Stomach (tissue), 9 donors: ENCODE results near the gene CPA5. TPM values are rescaled to one million over a fixed set of nuclear protein-coding genes. Genes with fewer than 3 reads are reported as not detected.
"Not testable (repeated sequence)": the region's sequence is repeated elsewhere in the genome, so short reads cannot be mapped to it uniquely, and the experiment has no call there.

Experiments used
- DNase-seq, 2 donors: peaks; one replicate each; pipeline versions ENCODE4 v3.0.0 to v3.0.0-alpha.2; 2013 to 2019
- H3K27ac ChIP-seq, 5 donors: fragments of 200-600 bp in 4 of 5; sonication (generic) in 4 of 5; one replicate each; pipeline ENCODE4 v1.5.1; 2013 to 2019; ENCODE audit warnings: mild to moderate bottlenecking in 1 of 5, moderate library complexity in 1 of 5
- H3K27me3 ChIP-seq, 3 donors: fragments of 200-600 bp; sonication (generic); one replicate each; pipeline ENCODE4 v1.5.1; 2017 to 2019; ENCODE audit warnings: mixed run types in 1 of 3
- H3K36me3 ChIP-seq, 4 donors: fragments of 200-600 bp; sonication (generic); 1 replicate in 3 of 4; 2 replicates in 1 of 4; pipeline ENCODE4 v1.5.1; 2016 to 2019
- H3K4me1 ChIP-seq, 4 donors: fragments of 200-600 bp; sonication (generic); one replicate each; pipeline ENCODE4 v1.5.1; 2016 to 2019
- H3K4me3 ChIP-seq, 4 donors: fragments of 200-600 bp; sonication (generic) in 3 of 4; one replicate each; pipeline ENCODE4 v1.5.1; 2016 to 2019; ENCODE audit warnings: mild to moderate bottlenecking in 1 of 4
- H3K9me3 ChIP-seq, 4 donors: fragments of 200-600 bp; sonication (generic); one replicate each; pipeline ENCODE4 v1.5.1; 2016 to 2019
- CTCF ChIP-seq, 7 experiments: fragments of 450-650 bp in 4 of 7; fragments of 200-600 bp in 3 of 7; sonication (generic) in 3 of 7; IDR thresholded peaks; one replicate each; pipeline ENCODE4 v1.5.1; 2016 to 2019; ENCODE audit warnings: antibody characterized with exemption in 7 of 7, control low read depth in 2 of 7, mild to moderate bottlenecking in 1 of 7
- EP300 ChIP-seq: sonication (generic); formaldehyde crosslinking; IDR thresholded peaks from one replicate; pipeline ENCODE4 v1.6.1; 2017; ENCODE audit warnings: antibody characterized with exemption
- POLR2A ChIP-seq, 4 donors: fragments of 450-650 bp; IDR thresholded peaks; one replicate each; pipeline ENCODE4 v1.6.1; 2016; ENCODE audit warnings: antibody characterized with exemption in 4 of 4, control low read depth in 2 of 4, mild to moderate bottlenecking in 1 of 4, moderate library complexity in 1 of 4
- POLR2AphosphoS5 ChIP-seq, 3 donors: sonication (generic); formaldehyde crosslinking; IDR thresholded peaks; one replicate each; pipeline ENCODE4 v1.6.1; 2016; ENCODE audit warnings: antibody characterized with exemption in 3 of 3
- WGBS, 5 donors: extraction: QIAGEN DNeasy Blood & Tissue Kit in 3 of 5; methylation state at CpG; one replicate each; pipeline versions ENCODE4 v1.1.5 to v1.1.7; 2013 to 2018; 5-methylcytosine and 5-hydroxymethylcytosine counted together
- intact Hi-C: fragments of 100-400 bp; cut with DNase I; formaldehyde crosslinking; loops from one replicate; pipeline ENCODE4 v1.15.1; 2023; ENCODE audit warnings: low total_unique reads
- polyA plus RNA-seq, 3 donors: library from polyadenylated mRNA; stranded (reverse); fragments of 200-250 nt; gene quantifications; one replicate each; pipeline ENCODE4 v1.2.3, GENCODE V29; 2013
- total RNA-seq, 5 donors: library from RNA; depleted of rRNA; stranded (reverse); fragments of >200 nt; gene quantifications; one replicate each; pipeline versions ENCODE4 v1.1.0 to v1.2.3, GENCODE V29; 2014 to 2016
- donor health status: healthy with polysubstance abuse.
- donor health status: Bipolar disorder and iron deficiency.
- donor health status: healthy.

Gene CPA5
- total and polyA plus RNA-seq, 8 donors = 0.48 TPM; not detected in 7

GRCh38 chr7:130305433-130306042 is 39.1 kb upstream of the CPA5 start:
- no peaks in the 10 kb centered on the region for H3K36me3 ChIP-seq
- intact Hi-C loops = no loop called here
- DNase-seq = peak in 1 of 2 donors; percentile 31
- no peaks in the 10 kb centered on the region for H3K4me1 ChIP-seq
- WGBS, 5 donors = 78 to 84% (median 81%) methylated on average over 21 of the region's 21 CpGs
- no peak overlapping the region for H3K27ac ChIP-seq
- H3K27me3 ChIP-seq = no peaks in the 10 kb centered on the region
- no peaks in the 10 kb centered on the region for H3K9me3 ChIP-seq
- H3K4me3 ChIP-seq = no peak overlapping the region
- TF ChIP-seq POLR2A (IDR thresholded peaks at IDR 0.05) (no peak), CTCF (IDR thresholded peaks at IDR 0.05) (no peak), EP300 (no peak), POLR2AphosphoS5 (IDR thresholded peaks at IDR 0.05) (no peak)

- intact Hi-C loops = no loop called here
- Histone ChIP-seq H3K27ac (no peak overlapping the region), H3K9me3 (no peaks in the 10 kb centered on the region), H3K4me3 (no peak overlapping the region), H3K36me3 (no peaks in the 10 kb centered on the region), H3K4me1 (no peaks in the 10 kb centered on the region), H3K27me3 (no peaks in the 10 kb centered on the region)
- DNase-seq = no peak
- no peak for TF ChIP-seq EP300
- TF ChIP-seq POLR2A (IDR thresholded peaks at IDR 0.05) = no peak
- no peak for TF ChIP-seq CTCF (IDR thresholded peaks at IDR 0.05)
- TF ChIP-seq POLR2AphosphoS5 (IDR thresholded peaks at IDR 0.05) = no peak
- WGBS, 5 donors = 59 to 85% (median 73%) methylated on average over 6 of the region's 6 CpGs
These were observed 34.6 kb upstream of the CPA5 start for GRCh38 chr7:130309986-130310385.

- Histone ChIP-seq H3K36me3 (no peaks in the 10 kb centered on the region), H3K4me3 (no peak overlapping the region), H3K9me3 (no peaks in the 10 kb centered on the region), H3K27me3 (no peaks in the 10 kb centered on the region), H3K4me1 (no peaks in the 10 kb centered on the region), H3K27ac (no peak overlapping the region)
- WGBS, 5 donors = 84 to 93% (median 89%) methylated on average over 6 of the region's 6 CpGs
- TF ChIP-seq CTCF (IDR thresholded peaks at IDR 0.05) (no peak), POLR2AphosphoS5 (IDR thresholded peaks at IDR 0.05) (no peak), EP300 (no peak), POLR2A (IDR thresholded peaks at IDR 0.05) (no peak)
- no peak for DNase-seq
- intact Hi-C loops = no loop called here
These were observed 30.3 kb upstream of the CPA5 start for GRCh38 chr7:130314305-130314704.

- no peak for DNase-seq
- TF ChIP-seq CTCF (IDR thresholded peaks at IDR 0.05) = no peak
- TF ChIP-seq POLR2A (IDR thresholded peaks at IDR 0.05) = no peak
- no peak for TF ChIP-seq EP300
- no peak for TF ChIP-seq POLR2AphosphoS5 (IDR thresholded peaks at IDR 0.05)
- H3K27ac ChIP-seq = no peak overlapping the region
- 77 to 98% (median 88%) methylated on average over 1 of the region's 1 CpG for WGBS, 5 donors
- H3K27me3 ChIP-seq = no peaks in the 10 kb centered on the region
- H3K4me3 ChIP-seq = no peak overlapping the region
- H3K36me3 ChIP-seq = no peaks in the 10 kb centered on the region
- H3K4me1 ChIP-seq = no peaks in the 10 kb centered on the region
- no peaks in the 10 kb centered on the region for H3K9me3 ChIP-seq
- intact Hi-C loops = no loop called here
These were observed 25.1 kb upstream of the CPA5 start for GRCh38 chr7:130319541-130319940.

DNA sequence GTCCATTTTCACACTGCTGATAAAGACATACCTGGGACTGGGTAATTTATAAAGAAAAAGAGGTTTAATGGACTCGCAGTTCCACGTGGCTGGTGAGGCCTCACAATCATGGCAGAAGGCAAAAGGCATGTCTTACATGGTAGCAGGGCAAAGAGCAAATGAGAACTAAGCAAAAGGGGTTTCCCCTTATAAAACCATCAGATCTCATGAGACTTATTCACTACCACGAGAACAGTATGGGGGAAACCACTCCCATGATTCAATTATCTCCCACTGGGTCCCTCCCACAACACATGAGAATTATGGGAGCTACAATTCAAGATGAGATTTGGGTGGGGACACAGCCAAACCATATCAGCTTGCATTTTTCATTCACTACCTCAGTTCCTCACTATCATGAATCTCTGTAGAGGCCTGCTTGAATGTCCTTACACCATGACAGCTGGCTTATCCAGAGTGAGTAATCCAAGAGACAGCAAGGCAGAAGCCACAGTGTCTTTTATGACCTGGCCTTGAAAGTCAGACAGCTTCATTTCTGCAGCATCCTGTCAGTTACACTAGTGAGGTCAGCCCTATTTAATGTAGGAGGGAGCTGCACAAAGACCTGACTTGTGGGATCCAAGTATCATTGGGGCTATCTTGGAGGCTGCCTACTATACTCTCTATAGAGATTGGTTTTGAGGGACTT is 22.9 kb upstream of the CPA5 start:
- H3K36me3 ChIP-seq, H3K27ac ChIP-seq, DNase-seq, H3K27me3 ChIP-seq, H3K9me3 ChIP-seq, intact Hi-C loops, H3K4me1 ChIP-seq, H3K4me3 ChIP-seq: not testable (repeated sequence)
- WGBS, 5 donors = 77 to 86% (median 84%) methylated on average over 3 of the region's 3 CpGs
